Keratinocyte (primary cell): ENCODE measurements around the gene DOK6. TPM values are rescaled to one million over a fixed set of nuclear protein-coding genes. Genes with fewer than 3 reads are reported as not detected.

Experiments used
- DNase-seq: peaks from one replicate; pipeline ENCODE4 v3.0.0-alpha.2; 2011; ENCODE audit warnings: low read depth, missing footprints, low spot score
- FAIRE-seq: peaks from 2 replicates; lab custom pipeline; 2011; peaks lifted over from hg19 to GRCh38; lab: Jason Lieb, UNC
- H2AFZ ChIP-seq: 2 replicates; pipeline ENCODE4 v1.6.0; 2012; ENCODE audit warnings: low read length, control low read depth, inconsistent platforms; ENCODE audit not compliant: control insufficient read depth
- H3K27ac ChIP-seq: 2 replicates; pipeline ENCODE4 v1.5.1; 2011; ENCODE audit warnings: low read length; ENCODE audit not compliant: control insufficient read depth, insufficient read depth
- H3K27me3 ChIP-seq: 3 replicates; pipeline ENCODE4 v1.6.0; 2011; ENCODE audit warnings: low read length; ENCODE audit not compliant: control insufficient read depth, insufficient read depth; ENCODE audit errors: extremely low read depth
- H3K36me3 ChIP-seq, 2 experiments: 2 replicates in 1 of 2; 3 replicates in 1 of 2; pipeline ENCODE4 v1.5.1; 2011; ENCODE audit warnings: low read length in 2 of 2, mild to moderate bottlenecking in 1 of 2; ENCODE audit not compliant: control insufficient read depth in 2 of 2, insufficient read depth in 2 of 2; ENCODE audit errors: extremely low read depth in 1 of 2
- H3K4me1 ChIP-seq: 3 replicates; pipeline ENCODE4 v1.5.1; 2011; ENCODE audit warnings: low read length; ENCODE audit not compliant: control insufficient read depth, insufficient read depth; ENCODE audit errors: extremely low read depth
- H3K4me2 ChIP-seq: 3 replicates; pipeline ENCODE4 v1.6.0; 2011; ENCODE audit warnings: low read depth, low read length; ENCODE audit not compliant: control insufficient read depth, insufficient read depth; ENCODE audit errors: extremely low read depth
- H3K4me3 ChIP-seq, 3 experiments: fragments of 200-600 bp in 1 of 3; sonication (generic) in 1 of 3; 2 replicates in 2 of 3; 3 replicates in 1 of 3; pipeline ENCODE4 v1.5.1; 2011 to 2016; ENCODE audit warnings: low read length in 3 of 3, mild to moderate bottlenecking in 3 of 3, control low read depth in 2 of 3, inconsistent platforms in 1 of 3, low read depth in 1 of 3, mixed read lengths in 1 of 3, mixed run types in 1 of 3, moderate library complexity in 1 of 3; ENCODE audit not compliant: control insufficient read depth in 2 of 3, insufficient read depth in 2 of 3; ENCODE audit errors: extremely low read depth in 1 of 3
- H3K79me2 ChIP-seq: 2 replicates; pipeline ENCODE4 v1.6.0; 2012; ENCODE audit warnings: low read length; ENCODE audit not compliant: control insufficient read depth, insufficient read depth
- H3K9ac ChIP-seq: 3 replicates; pipeline ENCODE4 v1.6.0; 2011; ENCODE audit warnings: low read length; ENCODE audit not compliant: control insufficient read depth, insufficient read depth; ENCODE audit errors: extremely low read depth
- H3K9me1 ChIP-seq: 3 replicates; pipeline ENCODE4 v1.6.0; 2011; ENCODE audit warnings: low read length; ENCODE audit not compliant: control insufficient read depth, insufficient read depth; ENCODE audit errors: extremely low read depth
- H3K9me3 ChIP-seq: 2 replicates; pipeline ENCODE4 v1.5.1; 2012; ENCODE audit warnings: low read depth, low read length; ENCODE audit not compliant: control insufficient read depth
- H4K20me1 ChIP-seq: 3 replicates; pipeline ENCODE4 v1.6.0; 2011; ENCODE audit warnings: low read length; ENCODE audit not compliant: control insufficient read depth, insufficient read depth; ENCODE audit errors: extremely low read depth
- EZH2 ChIP-seq: IDR thresholded peaks from one replicate; pipeline ENCODE4 v1.6.1; 2012; ENCODE audit warnings: inconsistent platforms, mild to moderate bottlenecking, low read length, moderate library complexity
- dilution Hi-C: fragments of 300-500 bp; cut with MboI; formaldehyde crosslinking; loops from one replicate; pipeline ENCODE4 v1.7.0; 2020; ENCODE audit warnings: low sequenced_read_pairs; ENCODE audit not compliant: extremely low pct_ligation_motif_present
- polyA plus RNA-seq, 5 experiments: library from polyadenylated mRNA; depleted of rRNA in 3 of 5; stranded (reverse) in 3 of 5; stranded (forward) in 1 of 5; unstranded in 1 of 5; fragments of >200 nt; gene quantifications; 1 replicate in 1 of 5; 2 replicates in 3 of 5; 3 replicates in 1 of 5; pipeline versions ENCODE4 v1.2.1 to v1.2.3, GENCODE V29; 2011 to 2012; ENCODE audit warnings: missing spikeins in 2 of 5, low read depth in 1 of 5, low replicate concordance in 1 of 5
- TF ChIP-seq, protein P1 (sequence below), 3 experiments: IDR thresholded peaks in 1 of 3; conservative IDR thresholded peaks in 1 of 3; optimal IDR thresholded peaks in 1 of 3; 2 replicates in 2 of 3; 3 replicates in 1 of 3; pipeline versions ENCODE3 to v1.5.1; 2011; ENCODE audit warnings: low read length in 3 of 3, mild to moderate bottlenecking in 3 of 3, moderate library complexity in 2 of 3, control low read depth in 1 of 3, inconsistent platforms in 1 of 3; ENCODE audit not compliant: insufficient read depth in 2 of 3; ENCODE audit errors: extremely low read depth in 1 of 3

Gene DOK6
- polyA plus RNA-seq, 1 donor (not counting 4 experiments of a cell fraction or from before 2014, with no cell fraction given) = not detected

DNA sequence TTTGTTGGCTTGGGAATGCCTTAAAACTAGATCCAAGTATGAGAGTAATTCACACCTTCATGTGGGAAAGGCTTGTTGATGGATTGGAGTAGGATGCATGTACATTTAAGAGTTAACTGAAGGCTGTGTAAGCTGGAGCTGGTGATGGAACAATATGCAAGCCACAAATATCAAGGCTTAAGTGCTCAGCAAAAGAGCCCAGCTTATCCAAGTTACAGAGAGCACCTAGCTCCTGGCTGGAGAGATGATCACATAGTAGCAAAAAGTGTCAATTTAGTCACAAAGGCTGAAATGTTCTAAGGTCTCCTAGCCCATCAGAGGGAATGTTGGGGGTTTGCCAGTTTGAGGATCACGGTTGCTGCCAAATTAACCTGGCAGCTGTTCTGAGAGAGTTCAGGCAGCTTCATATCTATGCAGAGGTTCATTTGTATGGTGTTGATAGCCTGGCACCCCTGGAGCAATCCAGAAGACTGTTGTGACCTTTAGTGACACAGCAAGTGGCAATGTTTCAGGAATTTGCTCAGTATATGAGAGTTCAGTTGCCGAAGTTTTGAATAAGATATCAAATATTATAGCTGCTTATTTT lies 228.2 kb downstream of the DOK6 start:
- dilution Hi-C loops = no loop called here
- Histone ChIP-seq H3K9me1 (no peaks in the 10 kb centered on the region), H3K4me1 (no peaks in the 10 kb centered on the region), H3K27me3 (no peaks in the 10 kb centered on the region), H3K4me3 (no peak overlapping the region), H2AFZ (no peak overlapping the region), H3K9ac (no peak overlapping the region), H3K4me2 (no peak overlapping the region), H3K9me3 (no peaks in the 10 kb centered on the region), H3K36me3 (no peaks in the 10 kb centered on the region), H3K27ac (no peak overlapping the region), H3K79me2 (no peaks in the 10 kb centered on the region), H4K20me1 (no peaks in the 10 kb centered on the region)
- no peak for TF ChIP-seq EZH2
- TF ChIP-seq, protein P1, sequence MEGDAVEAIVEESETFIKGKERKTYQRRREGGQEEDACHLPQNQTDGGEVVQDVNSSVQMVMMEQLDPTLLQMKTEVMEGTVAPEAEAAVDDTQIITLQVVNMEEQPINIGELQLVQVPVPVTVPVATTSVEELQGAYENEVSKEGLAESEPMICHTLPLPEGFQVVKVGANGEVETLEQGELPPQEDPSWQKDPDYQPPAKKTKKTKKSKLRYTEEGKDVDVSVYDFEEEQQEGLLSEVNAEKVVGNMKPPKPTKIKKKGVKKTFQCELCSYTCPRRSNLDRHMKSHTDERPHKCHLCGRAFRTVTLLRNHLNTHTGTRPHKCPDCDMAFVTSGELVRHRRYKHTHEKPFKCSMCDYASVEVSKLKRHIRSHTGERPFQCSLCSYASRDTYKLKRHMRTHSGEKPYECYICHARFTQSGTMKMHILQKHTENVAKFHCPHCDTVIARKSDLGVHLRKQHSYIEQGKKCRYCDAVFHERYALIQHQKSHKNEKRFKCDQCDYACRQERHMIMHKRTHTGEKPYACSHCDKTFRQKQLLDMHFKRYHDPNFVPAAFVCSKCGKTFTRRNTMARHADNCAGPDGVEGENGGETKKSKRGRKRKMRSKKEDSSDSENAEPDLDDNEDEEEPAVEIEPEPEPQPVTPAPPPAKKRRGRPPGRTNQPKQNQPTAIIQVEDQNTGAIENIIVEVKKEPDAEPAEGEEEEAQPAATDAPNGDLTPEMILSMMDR (optimal IDR thresholded peaks at IDR 0.05 in 1 of 3, IDR thresholded peaks at IDR 0.05 in 1 of 3, conservative IDR thresholded peaks at IDR 0.05 in 1 of 3; ENCODE audit: extremely low read depth in 1 of 3, insufficient read depth in 2 of 3, low read length in 3 of 3) = no peak
- DNase-seq = no peak
- FAIRE-seq = no peak

DNA sequence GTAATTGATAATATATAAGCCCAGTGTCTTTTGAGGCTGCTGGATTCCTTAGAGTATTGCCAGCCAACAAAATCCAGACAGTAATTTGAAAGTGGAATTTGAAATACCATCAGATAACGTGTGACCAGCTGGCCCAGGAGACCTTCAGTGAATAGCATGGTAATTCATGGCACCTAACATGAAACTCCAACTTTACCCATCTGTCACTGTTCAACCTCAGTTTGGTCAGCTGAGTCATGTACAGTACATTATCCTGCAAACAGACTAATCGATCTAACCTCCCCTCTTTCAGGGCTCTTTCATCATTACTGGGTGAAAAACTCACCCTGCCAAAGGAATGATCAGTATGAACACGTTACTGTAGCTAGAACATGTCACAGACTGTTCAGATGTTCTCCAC lies 230.6 kb downstream of the DOK6 start:
- TF ChIP-seq, protein P1 (optimal IDR thresholded peaks at IDR 0.05 in 1 of 3, IDR thresholded peaks at IDR 0.05 in 1 of 3, conservative IDR thresholded peaks at IDR 0.05 in 1 of 3; ENCODE audit: extremely low read depth in 1 of 3, insufficient read depth in 2 of 3, low read length in 3 of 3) = no peak
- TF ChIP-seq EZH2 = no peak
- no peaks in the 10 kb centered on the region for H3K79me2 ChIP-seq
- H4K20me1 ChIP-seq = no peaks in the 10 kb centered on the region
- no peaks in the 10 kb centered on the region for H3K4me1 ChIP-seq
- FAIRE-seq = no peak
- no peak overlapping the region for H3K27ac ChIP-seq
- peak overlapping the region; percentile 29 for H2AFZ ChIP-seq
- no peaks in the 10 kb centered on the region for H3K36me3 ChIP-seq
- H3K9me3 ChIP-seq = no peaks in the 10 kb centered on the region
- H3K4me3 ChIP-seq = no peak overlapping the region
- dilution Hi-C loops = no loop called here
- H3K9me1 ChIP-seq = no peaks in the 10 kb centered on the region
- H3K27me3 ChIP-seq = no peaks in the 10 kb centered on the region
- H3K4me2 ChIP-seq = peak overlapping the region; percentile 34
- no peak for DNase-seq
- no peak overlapping the region for H3K9ac ChIP-seq
